Esophagus (tissue), 2 donors: ENCODE data around the gene OR4K13. TPM values are rescaled to one million over a fixed set of nuclear protein-coding genes. Genes with fewer than 3 reads are reported as not detected.

Source experiments
- H3K27ac ChIP-seq, 2 donors: one replicate each; pipeline ENCODE4 v1.5.1; 2013; ENCODE audit warnings: low read depth in 2 of 2, mild to moderate bottlenecking in 2 of 2, inconsistent platforms in 1 of 2, low read length in 1 of 2, moderate library complexity in 1 of 2
- H3K27me3 ChIP-seq, 2 donors: one replicate each; pipeline ENCODE4 v1.6.1; 2013; ENCODE audit warnings: low read length in 2 of 2, control low read depth in 1 of 2, mild to moderate bottlenecking in 1 of 2; ENCODE audit not compliant: insufficient read depth in 2 of 2, control insufficient read depth in 1 of 2
- H3K36me3 ChIP-seq, 2 donors: one replicate each; pipeline ENCODE4 v1.6.1; 2013; ENCODE audit warnings: low read length in 1 of 2; ENCODE audit not compliant: control insufficient read depth in 2 of 2, insufficient read depth in 2 of 2
- H3K4me1 ChIP-seq, 2 donors: one replicate each; pipeline ENCODE4 v1.6.1; 2013; ENCODE audit warnings: low read length in 1 of 2; ENCODE audit not compliant: control insufficient read depth in 2 of 2, insufficient read depth in 2 of 2
- H3K4me3 ChIP-seq, 2 donors: one replicate each; pipeline ENCODE4 v1.5.1; 2013; ENCODE audit warnings: low read length in 2 of 2, mild to moderate bottlenecking in 2 of 2, low read depth in 1 of 2, moderate library complexity in 1 of 2
- H3K9me3 ChIP-seq, 2 donors: one replicate each; pipeline ENCODE4 v1.6.1; 2013; ENCODE audit warnings: mild to moderate bottlenecking in 2 of 2, low read depth in 1 of 2, low read length in 1 of 2, moderate library complexity in 1 of 2; ENCODE audit not compliant: control insufficient read depth in 2 of 2, insufficient read depth in 1 of 2
- WGBS, 2 donors: extraction: QIAGEN DNeasy Blood & Tissue Kit; methylation state at CpG; one replicate each; pipeline ENCODE4 v1.1.7; 2013; 5-methylcytosine and 5-hydroxymethylcytosine counted together
- polyA plus RNA-seq, 2 donors: library from polyadenylated mRNA; stranded (reverse); fragments of 200-250 nt; gene quantifications; one replicate each; pipeline ENCODE4 v1.2.3, GENCODE V29; 2013
- donor health status: healthy with polysubstance abuse.
- donor health status: Bipolar disorder and iron deficiency.

OR4K13 gene, protein sequence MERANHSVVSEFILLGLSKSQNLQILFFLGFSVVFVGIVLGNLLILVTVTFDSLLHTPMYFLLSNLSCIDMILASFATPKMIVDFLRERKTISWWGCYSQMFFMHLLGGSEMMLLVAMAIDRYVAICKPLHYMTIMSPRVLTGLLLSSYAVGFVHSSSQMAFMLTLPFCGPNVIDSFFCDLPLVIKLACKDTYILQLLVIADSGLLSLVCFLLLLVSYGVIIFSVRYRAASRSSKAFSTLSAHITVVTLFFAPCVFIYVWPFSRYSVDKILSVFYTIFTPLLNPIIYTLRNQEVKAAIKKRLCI
- polyA plus RNA-seq, result not detected

DNA sequence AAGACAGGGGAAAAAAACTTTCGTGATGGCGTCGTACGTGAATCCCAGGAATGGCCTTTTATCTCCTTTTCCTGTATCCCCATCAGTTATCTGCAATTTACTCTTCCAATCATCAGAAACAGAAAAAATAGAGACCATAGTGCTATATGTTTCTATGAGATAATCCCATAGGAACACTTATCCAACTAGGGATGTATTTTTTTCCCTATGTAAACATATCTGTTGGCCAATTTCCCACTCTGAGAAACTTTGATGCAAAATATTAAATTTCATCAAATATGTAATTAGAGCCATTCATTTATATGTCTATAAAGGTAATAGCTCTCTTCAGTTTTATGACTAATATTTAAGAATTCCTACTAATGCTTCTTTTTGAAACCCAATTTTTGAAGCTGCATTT is at the start of gene OR4K13:
Gene OR4K13, minus strand, starts transcription at position 101 of the 400 bp plus-strand sequence. CDS start 1,280 bp downstream, outside the sequence.
- Histone ChIP-seq H3K4me1 (no peaks in the 10 kb centered on the region), H3K4me3 (no peak within 1 kb of the TSS), H3K9me3 (no peaks in the 10 kb centered on the region), H3K27me3 (no peaks in the 10 kb centered on the region), H3K36me3 (no peaks in the 10 kb centered on the region), H3K27ac (no peak within 1 kb of the TSS)
- WGBS, 2 donors, result 93 to 94% methylated on average over 4 of the region's 4 CpGs

DNA sequence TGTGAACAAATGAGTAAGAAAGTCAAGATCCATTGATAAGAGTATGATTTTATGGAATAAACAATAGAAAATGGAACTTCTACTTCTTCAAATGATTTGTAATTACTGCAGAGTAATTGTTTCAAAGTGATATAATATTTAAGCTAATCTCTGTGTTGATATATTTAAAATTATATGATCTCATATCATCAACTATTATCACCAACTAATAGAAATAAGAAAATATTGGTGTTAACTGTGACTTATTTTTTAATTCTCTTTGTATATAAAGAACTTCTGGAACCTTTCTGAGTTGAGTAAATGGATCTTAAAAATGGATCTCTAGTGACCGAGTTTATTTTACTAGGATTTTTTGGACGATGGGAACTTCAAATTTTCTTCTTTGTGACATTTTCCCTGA is 23.9 kb upstream of the OR4K13 start, which contains the start of gene OR4L1:
Gene OR4L1, plus strand, starts transcription at position 301 of the 400 bp plus-strand sequence. Its CDS starts 0 bp downstream, at position 301.
- Histone ChIP-seq H3K9me3 (peaks cover 3 to 7% of the 10 kb centered on the region in 2 donors), H3K4me1 (no peaks in the 10 kb centered on the region), H3K4me3 (no peak within 1 kb of the TSS), H3K27ac (no peak within 1 kb of the TSS), H3K36me3 (no peaks in the 10 kb centered on the region), H3K27me3 (no peaks in the 10 kb centered on the region)
- WGBS, 2 donors, result 58 to 59% methylated on average over 2 of the region's 2 CpGs

DNA sequence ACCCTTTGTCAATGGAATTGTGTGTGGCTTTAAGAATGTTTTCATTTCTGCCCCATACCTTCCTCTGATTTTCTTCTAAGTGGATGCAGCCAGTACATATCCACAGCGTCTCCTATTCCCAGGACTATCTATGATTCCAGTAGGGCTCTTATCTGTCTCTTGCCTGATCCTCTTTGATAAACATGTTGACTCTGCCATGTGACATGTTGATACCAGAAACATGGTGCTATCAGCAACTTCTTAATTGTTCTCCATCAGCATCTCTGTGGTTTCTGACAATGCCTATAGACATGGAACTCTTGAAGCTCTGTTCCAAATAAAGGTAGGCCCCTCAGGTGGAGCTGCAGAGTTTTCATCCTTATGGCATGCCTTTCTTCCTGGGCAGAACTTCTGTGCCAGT is 12.4 kb upstream of the OR4K13 start:
- H3K36me3 ChIP-seq, result no peaks in the 10 kb centered on the region
- no peak overlapping the region for H3K27ac ChIP-seq
- no peak overlapping the region for H3K4me3 ChIP-seq
- no peaks in the 10 kb centered on the region for H3K4me1 ChIP-seq
- no peaks in the 10 kb centered on the region for H3K9me3 ChIP-seq
- H3K27me3 ChIP-seq, result no peaks in the 10 kb centered on the region
- 63 to 67% methylated on average over 1 of the region's 1 CpG for WGBS, 2 donors

DNA sequence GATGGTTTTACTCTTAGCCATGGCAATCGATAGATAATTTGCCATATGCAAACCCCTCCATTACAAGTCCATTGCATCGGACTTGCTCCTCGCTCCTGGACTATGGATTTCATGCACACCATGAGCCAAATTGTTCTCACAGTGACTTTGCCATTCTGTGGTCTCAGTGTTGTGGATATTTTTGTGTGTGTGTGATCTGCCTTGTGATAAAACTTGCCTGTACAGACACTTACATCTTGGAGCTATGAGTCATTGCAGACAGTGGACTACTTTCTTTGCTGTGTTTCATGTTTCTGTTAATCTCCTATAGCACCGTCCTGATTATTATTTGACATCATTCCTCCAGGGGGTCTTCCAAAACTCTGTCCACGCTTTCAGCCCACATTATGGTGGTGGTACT is 8.4 kb upstream of the OR4K13 start:
- WGBS, 2 donors, result 70 to 71% methylated on average over 5 of the region's 5 CpGs
- no peaks in the 10 kb centered on the region for H3K4me1 ChIP-seq

DNA sequence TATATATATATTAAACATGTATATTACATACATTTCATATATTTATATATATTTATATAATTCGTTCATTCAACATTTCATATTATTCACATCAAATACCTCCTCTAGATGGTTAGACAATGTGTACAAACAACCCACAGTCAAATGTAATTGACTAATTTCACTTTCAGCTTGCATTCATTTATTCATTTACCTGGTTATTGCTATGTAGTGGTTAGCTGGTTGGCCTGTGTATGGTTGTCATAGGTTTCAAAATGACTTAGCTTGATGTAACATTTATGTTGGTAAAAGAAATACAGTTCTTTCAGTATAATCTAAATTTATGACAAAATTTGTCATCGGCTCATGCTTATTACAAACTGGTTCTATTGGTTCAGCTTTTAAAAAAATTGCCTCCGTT is 389 bp downstream of the OR4K13 start:
- Histone ChIP-seq H3K4me3 (no peak overlapping the region), H3K9me3 (no peaks in the 10 kb centered on the region), H3K4me1 (no peaks in the 10 kb centered on the region), H3K27ac (no peak overlapping the region), H3K27me3 (no peaks in the 10 kb centered on the region), H3K36me3 (no peaks in the 10 kb centered on the region)
- WGBS, 2 donors, result 59 to 64% methylated on average over 3 of the region's 3 CpGs

More for the DNA sequence above, 8.4 kb upstream of the OR4K13 start:
- Histone ChIP-seq H3K9me3 (no peaks in the 10 kb centered on the region), H3K36me3 (no peaks in the 10 kb centered on the region), H3K4me3 (no peak overlapping the region), H3K27me3 (no peaks in the 10 kb centered on the region), H3K27ac (no peak overlapping the region)

DNA sequence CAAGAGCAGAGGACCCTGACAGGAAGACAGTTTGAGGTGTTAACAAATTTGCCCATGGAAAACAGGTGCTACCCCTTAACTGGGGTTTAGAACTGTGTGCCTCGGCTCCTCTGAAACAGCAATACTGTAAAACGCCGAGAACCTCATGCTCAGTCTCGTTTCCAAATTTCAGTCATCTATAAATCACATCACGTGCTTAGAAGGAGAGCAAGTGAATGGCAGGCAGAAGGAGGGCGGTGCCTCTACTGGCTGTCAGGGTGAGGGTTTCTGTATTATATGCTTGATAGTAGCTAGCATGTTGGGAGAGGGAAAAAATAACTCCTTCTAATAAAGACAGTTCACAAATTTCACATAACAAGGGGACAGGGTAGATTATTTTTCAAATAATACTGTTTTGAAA is 4.8 kb downstream of the OR4K13 start:
- H3K27me3 ChIP-seq, result no peaks in the 10 kb centered on the region
- WGBS, 2 donors, result 75% methylated on average over 6 of the region's 6 CpGs
- H3K4me3 ChIP-seq, result no peak overlapping the region
- H3K4me1 ChIP-seq, result no peaks in the 10 kb centered on the region
- no peaks in the 10 kb centered on the region for H3K36me3 ChIP-seq
- H3K27ac ChIP-seq, result no peak overlapping the region
- H3K9me3 ChIP-seq, result no peaks in the 10 kb centered on the region

DNA sequence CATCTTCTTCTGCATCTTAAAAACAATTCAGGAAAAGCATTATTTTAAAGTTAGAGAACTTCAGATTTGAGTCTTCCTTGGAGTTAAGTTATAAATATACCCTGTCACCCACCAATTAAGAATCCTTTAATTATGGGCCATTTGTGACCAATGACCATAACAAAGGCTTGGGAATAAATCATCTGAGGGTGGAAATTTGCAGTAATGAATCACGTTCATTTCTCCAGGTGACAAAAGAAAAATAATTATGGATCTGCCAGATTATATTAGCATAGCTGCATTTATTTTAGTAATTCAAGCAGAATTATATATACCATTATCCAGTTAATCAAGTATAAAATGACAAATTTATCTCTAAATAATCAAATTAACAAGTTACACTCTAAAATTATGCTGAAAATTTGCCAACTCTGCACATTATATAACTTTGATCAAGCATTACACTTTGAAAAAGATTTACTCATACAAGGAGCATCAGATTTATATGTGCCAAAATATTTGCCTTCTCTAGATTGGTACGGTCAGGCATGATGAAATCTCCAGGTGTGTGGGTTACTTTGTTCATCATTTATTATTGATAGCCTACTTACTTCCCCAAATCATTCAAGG is 16.5 kb downstream of the OR4K13 start, which contains the start of gene OR4K14:
Gene OR4K14, minus strand, starts transcription at position 51 of the 609 bp plus-strand sequence. CDS start 4,114 bp downstream, outside the sequence.
- no peaks in the 10 kb centered on the region for H3K27me3 ChIP-seq
- no peak within 1 kb of the TSS for H3K27ac ChIP-seq
- H3K9me3 ChIP-seq, result peaks cover under 1 to 5% of the 10 kb centered on the region in 2 donors
- WGBS, 2 donors, result 72 to 73% methylated on average over 2 of the region's 2 CpGs
- no peak within 1 kb of the TSS for H3K4me3 ChIP-seq
- no peaks in the 10 kb centered on the region for H3K4me1 ChIP-seq
- H3K36me3 ChIP-seq, result no peaks in the 10 kb centered on the region

DNA sequence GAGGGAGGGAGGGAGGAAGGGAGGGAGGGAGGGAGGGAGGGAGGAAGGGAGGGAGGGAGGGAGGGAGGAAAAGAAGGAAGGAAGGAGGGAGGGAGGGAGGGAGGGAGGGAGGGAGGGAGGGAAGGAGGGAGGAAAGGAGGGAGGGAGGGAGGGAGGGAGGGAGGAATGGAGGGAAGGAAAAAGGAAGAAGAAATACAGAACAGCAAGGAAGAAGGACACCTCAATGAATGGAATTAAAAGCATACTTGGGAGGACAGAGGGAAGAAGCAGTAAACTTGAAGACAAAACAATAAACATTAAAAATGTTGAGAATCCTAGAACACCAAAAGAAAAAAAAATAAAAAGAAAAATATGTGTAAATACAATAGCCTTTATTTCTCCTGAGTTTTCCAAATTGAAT is 27.7 kb downstream of the OR4K13 start:
- Histone ChIP-seq H3K4me1 (no peaks in the 10 kb centered on the region), H3K27me3 (no peaks in the 10 kb centered on the region), H3K9me3 (no peaks in the 10 kb centered on the region), H3K36me3 (no peaks in the 10 kb centered on the region), H3K27ac (no peak overlapping the region), H3K4me3 (no peak overlapping the region)

DNA sequence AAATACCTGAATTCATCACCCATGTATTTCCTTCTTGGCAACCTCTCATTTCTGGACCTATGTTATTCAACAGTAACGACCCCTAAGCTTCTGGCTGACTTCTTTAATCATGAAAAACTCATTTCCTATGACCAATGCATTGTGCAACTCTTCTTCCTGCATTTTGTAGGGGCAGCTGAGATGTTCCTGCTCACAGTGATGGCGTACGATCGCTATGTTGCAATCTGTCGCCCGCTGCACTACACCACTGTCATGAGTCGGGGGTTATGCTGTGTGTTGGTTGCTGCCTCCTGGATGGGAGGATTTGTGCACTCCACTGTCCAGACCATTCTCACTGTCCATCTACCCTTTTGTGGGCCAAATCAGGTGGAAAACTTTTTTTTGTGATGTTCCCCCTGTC is 33.5 kb downstream of the OR4K13 start:
- Histone ChIP-seq H3K4me1 (no peaks in the 10 kb centered on the region), H3K27me3 (no peaks in the 10 kb centered on the region), H3K36me3 (no peaks in the 10 kb centered on the region), H3K27ac (no peak overlapping the region), H3K4me3 (no peak overlapping the region), H3K9me3 (no peaks in the 10 kb centered on the region)
- WGBS, 2 donors, result 73 to 80% methylated on average over 7 of the region's 7 CpGs

DNA sequence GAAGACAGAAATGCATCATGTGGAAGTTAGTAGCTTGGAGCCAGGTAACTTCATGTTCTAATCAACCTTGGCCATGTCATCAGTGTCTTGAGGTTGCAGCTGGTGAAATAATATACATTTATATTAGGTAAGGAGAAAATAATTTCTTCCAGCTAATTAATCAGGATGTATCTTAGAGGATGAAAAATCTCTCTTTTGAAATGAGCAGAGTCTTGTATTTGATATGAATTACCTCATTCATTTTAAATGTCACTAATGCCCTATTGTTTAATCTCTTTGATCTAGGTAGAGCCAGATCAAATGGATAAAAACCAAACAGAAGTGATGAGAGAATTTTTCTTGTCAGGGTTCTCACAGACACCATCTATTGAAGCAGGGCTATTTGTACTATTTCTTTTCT is 34.0 kb downstream of the OR4K13 start, which contains the start of gene OR4Q2:
Gene OR4Q2, plus strand, starts transcription at position 301 of the 400 bp plus-strand sequence.
- no peak within 1 kb of the TSS for H3K27ac ChIP-seq

More for the DNA sequence above, 34.0 kb downstream of the OR4K13 start, which contains the start of gene OR4Q2:
- Histone ChIP-seq H3K36me3 (no peaks in the 10 kb centered on the region), H3K4me1 (no peaks in the 10 kb centered on the region), H3K4me3 (no peak within 1 kb of the TSS), H3K9me3 (no peaks in the 10 kb centered on the region), H3K27me3 (no peaks in the 10 kb centered on the region)
